HEK293 (cell line): Measurements from ENCODE around the gene TMEM234.

Source experiments
- CTCF ChIA-PET: fragments of 350-600 bp; formaldehyde crosslinking; extraction: SDS; loops from one replicate; lab custom pipeline; 2021; ENCODE audit warnings: antibody characterized with exemption; lab: Yijun Ruan, JAX
- POLR2A ChIA-PET: fragments of 300-600 bp; formaldehyde crosslinking; extraction: SDS; loops from one replicate; lab custom pipeline; 2020; ENCODE audit warnings: antibody characterized with exemption, inconsistent platforms; lab: Yijun Ruan, JAX
- H3K27ac ChIP-seq: fragments of 200-500 bp; sonication (Bioruptor generic); 2 replicates; pipeline ENCODE4 v1.5.1; 2014; ENCODE audit warnings: low read depth, low read length, control low read depth, inconsistent platforms; ENCODE audit errors: extremely low read depth
- H3K36me3 ChIP-seq, 2 experiments: fragments of 200-500 bp in 1 of 2; sonication (Bioruptor generic) in 1 of 2; 1 replicate in 1 of 2; 2 replicates in 1 of 2; pipeline ENCODE4 v1.5.1; 2014 to 2017; ENCODE audit warnings: inconsistent platforms in 2 of 2, low read length in 2 of 2; ENCODE audit not compliant: control insufficient read depth in 2 of 2, insufficient read depth in 1 of 2
- H3K4me1 ChIP-seq: fragments of 200-500 bp; sonication (Bioruptor generic); 2 replicates; pipeline ENCODE4 v1.5.1; 2014; ENCODE audit warnings: mild to moderate bottlenecking, low read length, inconsistent platforms; ENCODE audit not compliant: control insufficient read depth, insufficient read depth
- H3K4me3 ChIP-seq: 2 replicates; pipeline ENCODE4 v1.5.1; 2011; ENCODE audit warnings: low read depth, mild to moderate bottlenecking, control low read depth, low read length, moderate library complexity
- H3K9me3 ChIP-seq: fragments of 200-500 bp; sonication (Bioruptor generic); 2 replicates; pipeline ENCODE4 v1.5.1; 2014; ENCODE audit warnings: low read depth, low read length, inconsistent platforms; ENCODE audit not compliant: control insufficient read depth, insufficient read depth
- FEZF1 ChIP-seq: fragments of 450-650 bp; formaldehyde crosslinking; IDR thresholded peaks from 2 replicates; pipeline ENCODE4 v1.5.1; 2016; ENCODE audit warnings: missing biosample characterization, missing genetic modification characterization
- HIC1 ChIP-seq: fragments of 450-650 bp; formaldehyde crosslinking; IDR thresholded peaks from 2 replicates; pipeline ENCODE4 v1.5.1; 2016; ENCODE audit warnings: missing biosample characterization, missing genetic modification characterization
- INSM2 ChIP-seq: fragments of 450-650 bp; formaldehyde crosslinking; IDR thresholded peaks from 2 replicates; pipeline ENCODE4 v1.5.1; 2016; ENCODE audit warnings: missing biosample characterization, missing genetic modification characterization
- KLF1 ChIP-seq: fragments of 450-650 bp; formaldehyde crosslinking; IDR thresholded peaks from 2 replicates; pipeline ENCODE4 v1.5.1; 2016; ENCODE audit warnings: missing biosample characterization, missing genetic modification characterization
- KLF10 ChIP-seq: fragments of 450-650 bp; IDR thresholded peaks from 2 replicates; pipeline ENCODE4 v1.5.1; 2018; ENCODE audit warnings: missing biosample characterization, mild to moderate bottlenecking, missing genetic modification characterization
- PBX3 ChIP-seq: sonication (generic); formaldehyde crosslinking; IDR thresholded peaks from 2 replicates; pipeline ENCODE4 v1.8.1; 2022; ENCODE audit warnings: mild to moderate bottlenecking, moderate library complexity, missing genetic modification reagents
- SP3 ChIP-seq: fragments of 450-650 bp; formaldehyde crosslinking; IDR thresholded peaks from 2 replicates; pipeline ENCODE4 v1.5.1; 2016; ENCODE audit warnings: missing biosample characterization, missing genetic modification characterization
- ZFP41 ChIP-seq: fragments of 450-650 bp; formaldehyde crosslinking; IDR thresholded peaks from 2 replicates; pipeline ENCODE4 v1.5.1; 2016; ENCODE audit warnings: missing biosample characterization, missing genetic modification characterization, borderline replicate concordance
- ZNF138 ChIP-seq: fragments of 450-650 bp; formaldehyde crosslinking; IDR thresholded peaks from 2 replicates; pipeline ENCODE4 v1.5.1; 2016; ENCODE audit warnings: missing biosample characterization, missing genetic modification characterization, borderline replicate concordance
- ZNF157 ChIP-seq: fragments of 450-650 bp; formaldehyde crosslinking; IDR thresholded peaks from 2 replicates; pipeline ENCODE4 v1.5.1; 2016; ENCODE audit warnings: missing biosample characterization, missing genetic modification characterization
- ZNF239 ChIP-seq: fragments of 450-650 bp; formaldehyde crosslinking; IDR thresholded peaks from 2 replicates; pipeline ENCODE4 v1.5.1; 2016; ENCODE audit warnings: missing biosample characterization, missing genetic modification characterization
- ZNF335 ChIP-seq: fragments of 450-650 bp; formaldehyde crosslinking; conservative IDR thresholded peaks from 2 replicates; pipeline ENCODE4 v1.5.1; 2016; ENCODE audit warnings: missing biosample characterization, missing genetic modification characterization
- ZNF362 ChIP-seq: fragments of 450-650 bp; formaldehyde crosslinking; IDR thresholded peaks from 2 replicates; pipeline ENCODE4 v1.5.1; 2016; ENCODE audit warnings: missing biosample characterization, missing genetic modification characterization
- ZNF366 ChIP-seq: fragments of 450-650 bp; formaldehyde crosslinking; conservative IDR thresholded peaks from 2 replicates; pipeline ENCODE4 v1.5.1; 2016; ENCODE audit warnings: missing biosample characterization, missing genetic modification characterization
- ZNF514 ChIP-seq: fragments of 450-650 bp; formaldehyde crosslinking; IDR thresholded peaks from 2 replicates; pipeline ENCODE4 v1.5.1; 2016; ENCODE audit warnings: missing biosample characterization, missing genetic modification characterization
- ZNF623 ChIP-seq: fragments of 450-650 bp; formaldehyde crosslinking; IDR thresholded peaks from 2 replicates; pipeline ENCODE4 v1.5.1; 2016; ENCODE audit warnings: missing biosample characterization, missing genetic modification characterization
- ZNF654 ChIP-seq: fragments of 450-650 bp; formaldehyde crosslinking; IDR thresholded peaks from 2 replicates; pipeline ENCODE4 v1.5.1; 2016; ENCODE audit warnings: low read depth, missing biosample characterization, missing genetic modification characterization
- ZNF707 ChIP-seq: fragments of 450-650 bp; formaldehyde crosslinking; IDR thresholded peaks from 2 replicates; pipeline ENCODE4 v1.5.1; 2016; ENCODE audit warnings: missing biosample characterization, missing genetic modification characterization
- TF ChIP-seq, protein P1 (sequence below): fragments of 450-650 bp; formaldehyde crosslinking; IDR thresholded peaks from 2 replicates; pipeline ENCODE4 v1.5.1; 2017; ENCODE audit warnings: missing biosample characterization, missing genetic modification characterization
- TF ChIP-seq, protein P2 (sequence below): fragments of 450-650 bp; formaldehyde crosslinking; IDR thresholded peaks from 2 replicates; pipeline ENCODE4 v1.5.1; 2016; ENCODE audit warnings: missing biosample characterization, missing genetic modification characterization

The TMEM234 gene

DNA sequence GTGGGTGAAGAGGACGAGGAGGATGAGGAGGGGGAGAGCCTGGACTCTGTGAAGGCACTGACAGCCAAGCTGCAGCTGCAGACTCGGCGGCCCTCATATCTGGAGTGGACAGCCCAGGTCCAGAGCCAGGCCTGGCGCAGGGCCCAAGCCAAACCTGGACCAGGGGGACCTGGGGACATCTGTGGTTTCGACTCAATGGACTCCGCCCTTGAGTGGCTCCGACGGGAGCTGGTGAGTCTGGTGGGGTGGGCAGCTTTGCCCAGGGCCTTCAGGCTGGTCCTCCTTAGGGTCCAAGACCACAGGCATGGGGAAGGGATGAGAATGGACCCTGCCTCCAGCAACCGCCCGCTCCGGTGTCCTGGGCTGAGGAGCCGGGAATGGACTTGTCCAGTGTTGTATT is 25.3 kb upstream of the TMEM234 start:
- TF ChIP-seq ZNF362 (tag by site-specific recombination) = no peak
- TF ChIP-seq ZNF335 (tag by site-specific recombination) = no peak
- TF ChIP-seq HIC1 (tag by site-specific recombination) = no peak
- TF ChIP-seq ZNF138 (tag by site-specific recombination) = no peak
- no peak for TF ChIP-seq ZNF654 (tag by site-specific recombination)
- H3K4me3 ChIP-seq = no peak overlapping the region
- H3K4me1 ChIP-seq = no peaks in the 10 kb centered on the region
- H3K36me3 ChIP-seq = no peaks in the 10 kb centered on the region
- ChIA-PET POLR2A (interaction anchor here (1.2 to 1.8 kb wide), 3 partner anchors 10 to 89 kb away, joined by 4 to 8 read pairs (median 6); partner anchors contain the start of genes HDAC1 and MARCKSL1), CTCF (interaction anchor here (0.6 to 4.3 kb wide), 17 partner anchors 9 to 203 kb away, joined by 3 to 40 read pairs (median 6); no protein-coding TSS in a partner anchor)
- H3K9me3 ChIP-seq = no peaks in the 10 kb centered on the region
- no peak overlapping the region for H3K27ac ChIP-seq

DNA sequence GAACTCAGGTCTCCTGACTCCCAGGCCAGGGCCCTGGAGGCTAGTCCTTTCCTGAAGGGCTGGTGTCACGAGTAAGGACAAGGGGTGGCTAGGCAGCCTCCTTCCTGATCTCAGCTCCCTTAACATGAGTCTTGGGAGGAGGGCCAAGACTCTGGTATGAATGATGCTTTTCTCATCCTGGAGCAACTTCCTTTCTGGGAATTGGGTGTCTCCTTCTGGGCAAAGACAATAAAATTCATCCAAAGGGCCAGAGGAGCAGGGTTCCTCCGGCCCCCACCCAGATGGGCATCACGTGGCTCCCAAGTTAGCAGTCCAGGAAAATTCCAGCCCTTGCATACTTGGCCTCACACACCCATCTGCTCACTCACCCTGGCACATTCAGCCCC is 24.7 kb upstream of the TMEM234 start, which contains the start of gene FAM167B:
Gene FAM167B (plus strand): TSS at position 335 of the 386 bp plus-strand sequence. CDS start 200 bp downstream, outside the sequence.
- no peak within 1 kb of the TSS for H3K4me3 ChIP-seq
- H3K27ac ChIP-seq = no peak within 1 kb of the TSS
- POLR2A ChIA-PET = interaction anchor here (1.2 to 1.5 kb wide), 2 partner anchors 10 to 44 kb away, joined by 4 to 6 read pairs; partner anchors contain the start of gene HDAC1

More for the DNA sequence above, 24.7 kb upstream of the TMEM234 start, which contains the start of gene FAM167B:
- CTCF ChIA-PET = interaction anchor here (0.6 to 4.3 kb wide), 7 partner anchors 8 to 84 kb away, joined by 3 to 40 read pairs (median 6); no protein-coding TSS in a partner anchor
- H3K9me3 ChIP-seq = no peaks in the 10 kb centered on the region
- H3K4me1 ChIP-seq = no peaks in the 10 kb centered on the region
- TF ChIP-seq ZNF366 (tag by site-specific recombination) (no peak), ZNF157 (tag by site-specific recombination) (no peak), ZNF138 (tag by site-specific recombination) (no peak), ZFP41 (tag by site-specific recombination) (no peak), ZNF707 (no peak), PBX3 (CRISPR knock-in tag) (no peak), INSM2 (tag by site-specific recombination) (no peak), KLF10 (tag by site-specific recombination) (no peak), ZNF239 (tag by site-specific recombination) (no peak), ZNF514 (tag by site-specific recombination) (no peak), KLF1 (tag by site-specific recombination) (no peak), SP3 (tag by site-specific recombination) (no peak), FEZF1 (tag by site-specific recombination) (no peak), ZNF623 (tag by site-specific recombination) (no peak)
- TF ChIP-seq, protein P1, sequence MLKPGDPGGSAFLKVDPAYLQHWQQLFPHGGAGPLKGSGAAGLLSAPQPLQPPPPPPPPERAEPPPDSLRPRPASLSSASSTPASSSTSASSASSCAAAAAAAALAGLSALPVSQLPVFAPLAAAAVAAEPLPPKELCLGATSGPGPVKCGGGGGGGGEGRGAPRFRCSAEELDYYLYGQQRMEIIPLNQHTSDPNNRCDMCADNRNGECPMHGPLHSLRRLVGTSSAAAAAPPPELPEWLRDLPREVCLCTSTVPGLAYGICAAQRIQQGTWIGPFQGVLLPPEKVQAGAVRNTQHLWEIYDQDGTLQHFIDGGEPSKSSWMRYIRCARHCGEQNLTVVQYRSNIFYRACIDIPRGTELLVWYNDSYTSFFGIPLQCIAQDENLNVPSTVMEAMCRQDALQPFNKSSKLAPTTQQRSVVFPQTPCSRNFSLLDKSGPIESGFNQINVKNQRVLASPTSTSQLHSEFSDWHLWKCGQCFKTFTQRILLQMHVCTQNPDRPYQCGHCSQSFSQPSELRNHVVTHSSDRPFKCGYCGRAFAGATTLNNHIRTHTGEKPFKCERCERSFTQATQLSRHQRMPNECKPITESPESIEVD (tag by site-specific recombination) = no peak
- TF ChIP-seq, protein P2, sequence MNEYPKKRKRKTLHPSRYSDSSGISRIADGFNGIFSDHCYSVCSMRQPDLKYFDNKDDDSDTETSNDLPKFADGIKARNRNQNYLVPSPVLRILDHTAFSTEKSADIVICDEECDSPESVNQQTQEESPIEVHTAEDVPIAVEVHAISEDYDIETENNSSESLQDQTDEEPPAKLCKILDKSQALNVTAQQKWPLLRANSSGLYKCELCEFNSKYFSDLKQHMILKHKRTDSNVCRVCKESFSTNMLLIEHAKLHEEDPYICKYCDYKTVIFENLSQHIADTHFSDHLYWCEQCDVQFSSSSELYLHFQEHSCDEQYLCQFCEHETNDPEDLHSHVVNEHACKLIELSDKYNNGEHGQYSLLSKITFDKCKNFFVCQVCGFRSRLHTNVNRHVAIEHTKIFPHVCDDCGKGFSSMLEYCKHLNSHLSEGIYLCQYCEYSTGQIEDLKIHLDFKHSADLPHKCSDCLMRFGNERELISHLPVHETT (tag by site-specific recombination) = no peak
- no peaks in the 10 kb centered on the region for H3K36me3 ChIP-seq
